Measurements from ENCODE around the gene GYPC.
"Not testable (repeated sequence)": the region's sequence is repeated elsewhere in the genome, so short reads cannot be mapped to it uniquely, and the experiment has no call there.

GYPC gene

DNA sequence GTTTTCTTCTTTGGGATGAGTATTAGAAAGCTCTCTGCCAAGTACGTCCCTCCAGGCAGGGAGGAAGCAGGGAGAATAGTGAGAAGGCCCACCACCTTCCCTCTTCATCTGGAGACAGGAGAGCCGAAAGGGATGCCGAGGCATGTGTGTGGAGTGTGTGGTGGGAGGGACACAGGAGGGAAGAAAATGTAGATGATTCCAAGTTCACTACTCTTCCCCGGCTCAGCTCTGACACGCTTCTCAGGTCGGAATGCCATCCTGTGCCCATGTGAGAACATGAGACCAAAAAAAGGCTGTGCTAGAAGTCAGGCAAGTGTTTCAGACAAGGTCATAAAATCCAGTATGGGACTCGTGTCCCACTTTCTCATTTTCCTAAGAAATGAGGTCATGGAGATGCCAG lies 47.4 kb downstream of the GYPC start:
- no peak for DNase-seq

DNA sequence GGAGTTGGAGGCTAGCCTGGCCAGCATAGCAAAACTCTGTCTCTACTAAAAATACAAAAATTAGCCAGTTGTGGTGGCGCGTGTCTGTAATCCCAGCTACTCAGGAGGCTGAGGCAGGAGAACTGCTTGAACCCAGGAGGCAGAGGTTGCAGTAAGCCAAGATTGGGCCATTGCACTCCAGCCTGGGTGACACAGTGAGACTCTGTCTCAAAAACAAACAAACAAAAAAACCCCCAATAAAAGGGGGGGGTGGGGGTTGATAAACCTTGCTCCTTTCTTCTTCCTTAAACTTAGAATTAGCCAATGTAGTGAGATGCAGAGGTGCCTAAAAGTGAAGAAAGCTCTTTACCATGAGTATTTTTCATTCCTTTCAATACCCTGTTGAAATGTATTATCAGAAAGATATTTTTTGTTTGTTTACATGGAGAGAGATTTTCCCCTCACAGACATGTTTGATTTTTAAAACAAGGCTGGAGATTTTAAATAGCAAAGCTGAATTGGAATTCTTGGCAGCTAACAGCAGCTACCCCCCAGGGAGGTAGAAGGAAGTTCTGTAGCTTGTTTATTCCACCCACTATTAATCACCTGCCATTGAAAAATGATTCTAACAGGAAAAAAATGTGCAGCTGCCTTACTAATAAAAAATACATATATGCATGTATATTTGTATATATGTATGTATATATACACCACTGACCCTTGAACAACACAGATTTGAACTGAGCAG lies 48.6 kb downstream of the GYPC start:
- no peak for DNase-seq

DNA sequence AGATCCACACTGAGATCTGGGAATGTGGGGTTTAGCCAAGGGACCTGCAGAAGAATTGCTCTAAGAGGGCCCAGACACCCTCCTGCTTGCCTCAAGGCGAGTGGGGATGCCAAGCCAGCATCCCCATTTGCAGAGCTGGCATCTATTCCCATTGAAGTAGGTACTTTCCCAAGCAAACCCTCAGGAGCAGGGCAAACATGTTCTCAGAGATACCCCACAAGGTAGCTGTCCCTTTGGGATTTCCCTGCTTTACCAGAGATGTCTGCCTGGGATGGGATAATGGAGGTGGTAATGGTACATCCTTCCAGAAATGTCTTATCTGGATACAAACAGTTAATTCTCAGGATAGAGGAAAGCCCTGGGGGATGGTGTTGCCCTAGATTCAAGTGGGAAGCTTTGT lies 51.2 kb downstream of the GYPC start:
- DNase-seq, result no peak

DNA sequence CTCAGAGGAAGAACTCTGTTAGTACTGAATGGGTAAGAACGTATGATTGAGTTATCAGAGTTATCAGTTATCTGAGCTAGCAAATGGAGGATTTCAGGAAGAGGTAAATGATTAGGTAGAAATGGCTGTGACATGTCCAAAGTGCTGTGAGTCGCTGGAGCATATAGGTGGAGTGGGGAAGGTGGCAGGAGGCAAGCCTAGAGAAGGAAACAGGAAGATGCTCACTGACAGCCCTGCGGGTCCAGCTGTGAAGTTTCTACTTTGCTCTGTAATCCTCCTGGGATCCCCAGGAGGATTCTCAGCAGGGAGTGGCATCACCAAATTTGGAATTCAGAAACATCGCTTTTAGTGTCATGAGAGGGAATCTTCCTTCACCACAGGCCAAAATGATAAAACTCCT lies 52.0 kb downstream of the GYPC start:
- DNase-seq, result no peak

DNA sequence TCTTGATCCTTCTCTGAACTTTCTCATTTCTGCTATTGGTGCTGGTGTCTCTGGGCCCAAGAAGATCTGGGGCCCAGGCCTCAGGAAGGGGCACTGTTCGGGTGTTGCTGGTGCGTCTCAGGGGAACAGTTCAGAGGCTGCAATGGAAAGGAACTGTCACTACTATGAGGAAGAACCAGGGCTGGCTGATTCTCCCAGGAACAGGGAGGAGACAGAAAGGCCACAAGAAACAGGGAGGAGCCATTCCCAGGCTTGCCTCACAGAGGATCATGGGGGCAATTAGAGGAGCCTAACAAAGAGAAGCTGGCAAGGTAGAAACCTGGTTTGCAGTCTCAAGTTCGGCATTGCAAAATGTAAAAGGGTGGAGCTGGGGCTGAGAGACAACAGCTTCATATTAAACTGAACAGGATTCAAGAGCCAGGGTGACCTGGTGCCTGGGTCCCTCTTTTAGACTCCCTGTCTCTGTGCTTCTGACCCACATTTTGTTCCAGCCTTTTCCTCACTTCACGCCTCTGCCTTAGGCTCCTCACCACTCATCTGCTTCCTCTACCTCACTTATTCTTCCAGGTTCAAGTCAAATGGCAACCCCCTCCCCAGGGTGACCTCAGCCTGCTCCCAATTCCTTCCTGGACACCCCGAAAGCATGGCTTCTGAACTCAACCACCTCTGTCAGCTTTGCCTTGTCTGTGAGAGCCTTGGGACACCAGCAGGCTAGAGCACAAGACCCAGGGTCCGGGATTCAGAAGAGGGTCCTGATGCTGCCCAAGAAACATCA lies 58.4 kb downstream of the GYPC start:
- no peak for DNase-seq

DNA sequence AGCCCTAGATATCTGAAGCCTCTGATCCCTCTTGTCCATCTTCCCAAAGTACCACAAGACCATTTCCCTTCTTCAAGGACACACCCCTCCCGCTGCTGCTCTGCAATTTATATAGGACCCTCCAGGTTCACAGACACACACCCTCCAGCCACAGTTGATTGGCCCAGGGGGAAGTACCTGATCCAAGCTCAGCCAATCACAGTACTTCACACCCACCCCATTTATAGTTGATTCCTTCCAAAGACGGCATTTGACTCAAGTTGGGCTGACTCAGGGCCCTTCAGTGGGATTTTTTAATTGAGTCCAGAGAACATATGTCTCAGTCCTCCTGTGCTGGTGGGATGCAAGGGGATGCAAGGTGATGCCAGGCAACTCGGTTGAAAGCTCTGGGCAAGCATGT lies 59.2 kb downstream of the GYPC start:
- DNase-seq, result no peak

DNA sequence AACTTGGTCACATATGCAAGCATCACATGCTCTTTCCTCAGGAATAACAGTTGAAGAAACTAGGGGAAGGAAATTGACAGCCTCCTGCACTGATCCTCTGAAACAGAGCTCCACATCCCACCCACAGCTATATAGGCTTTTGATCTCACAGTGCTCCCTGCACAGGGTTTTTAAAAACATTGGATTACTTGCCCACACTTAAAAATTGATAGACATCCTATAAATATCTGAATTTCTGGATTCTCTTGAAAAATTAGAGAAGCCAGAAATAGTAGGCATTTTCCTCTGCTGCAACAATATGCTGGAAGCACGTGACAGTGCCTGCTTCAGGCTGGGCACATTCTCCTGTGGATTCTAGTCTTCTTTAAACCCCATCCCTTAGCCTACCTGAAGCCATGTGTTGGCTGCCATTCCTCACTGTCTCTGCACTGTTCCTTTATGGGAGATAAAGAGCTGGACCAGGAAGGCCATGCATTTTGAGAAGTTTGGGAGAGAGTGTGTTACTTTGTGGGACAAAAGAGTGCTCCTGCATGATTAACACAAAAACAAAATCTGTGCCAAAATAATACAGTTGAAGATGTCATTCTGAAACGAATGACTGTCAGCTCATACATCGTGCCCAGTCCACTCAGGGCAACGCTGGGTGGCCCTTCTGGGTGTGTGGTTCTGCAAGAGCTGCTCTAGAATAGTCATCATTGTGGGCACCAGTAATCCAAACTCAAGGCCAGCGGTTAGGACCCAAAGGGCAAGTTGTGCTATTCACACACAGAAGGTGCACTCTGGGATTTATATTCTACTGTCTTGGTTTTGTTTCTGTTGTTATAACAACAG lies 59.8 kb downstream of the GYPC start:
- no peak for DNase-seq

DNA sequence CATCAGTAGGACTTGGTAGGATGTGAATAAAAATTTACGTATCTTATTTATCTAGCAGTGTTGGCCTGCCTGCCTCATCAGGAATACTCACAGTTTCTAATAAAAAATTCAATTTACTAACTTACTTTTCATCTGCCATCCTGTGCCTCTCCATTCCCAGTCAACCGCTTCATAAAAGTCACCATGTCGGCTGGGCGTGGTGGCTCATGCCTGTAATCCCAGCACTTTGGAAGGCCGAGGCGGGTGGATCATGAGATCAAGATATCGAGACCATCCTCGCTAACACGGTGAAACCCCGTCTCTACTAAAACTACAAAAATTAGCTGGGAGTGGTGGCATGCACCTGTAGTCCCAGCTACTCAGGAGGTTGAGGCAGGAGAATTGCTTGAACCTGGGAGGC lies 61.3 kb downstream of the GYPC start:
- DNase-seq, result not testable (repeated sequence)

DNA sequence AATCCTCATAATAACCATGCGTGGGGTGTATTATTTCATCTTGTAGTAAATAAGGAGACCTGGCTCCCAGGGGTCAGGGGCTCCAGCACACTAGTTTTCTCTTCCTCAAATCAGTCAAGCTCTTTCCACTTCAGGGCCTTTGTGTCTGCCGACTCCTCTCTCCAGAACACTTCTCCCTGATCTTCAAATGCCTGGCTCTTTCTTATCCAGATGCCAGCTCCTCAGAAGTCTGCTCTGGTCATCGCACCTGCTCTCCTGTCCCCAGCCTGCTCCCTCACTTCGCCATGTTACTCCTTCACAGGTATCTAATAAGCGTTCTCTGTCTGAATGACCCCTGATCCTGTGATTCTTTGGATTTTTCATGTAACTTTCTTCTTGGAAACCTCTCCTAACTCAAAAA lies 62.0 kb downstream of the GYPC start:
- no peak for DNase-seq

DNA sequence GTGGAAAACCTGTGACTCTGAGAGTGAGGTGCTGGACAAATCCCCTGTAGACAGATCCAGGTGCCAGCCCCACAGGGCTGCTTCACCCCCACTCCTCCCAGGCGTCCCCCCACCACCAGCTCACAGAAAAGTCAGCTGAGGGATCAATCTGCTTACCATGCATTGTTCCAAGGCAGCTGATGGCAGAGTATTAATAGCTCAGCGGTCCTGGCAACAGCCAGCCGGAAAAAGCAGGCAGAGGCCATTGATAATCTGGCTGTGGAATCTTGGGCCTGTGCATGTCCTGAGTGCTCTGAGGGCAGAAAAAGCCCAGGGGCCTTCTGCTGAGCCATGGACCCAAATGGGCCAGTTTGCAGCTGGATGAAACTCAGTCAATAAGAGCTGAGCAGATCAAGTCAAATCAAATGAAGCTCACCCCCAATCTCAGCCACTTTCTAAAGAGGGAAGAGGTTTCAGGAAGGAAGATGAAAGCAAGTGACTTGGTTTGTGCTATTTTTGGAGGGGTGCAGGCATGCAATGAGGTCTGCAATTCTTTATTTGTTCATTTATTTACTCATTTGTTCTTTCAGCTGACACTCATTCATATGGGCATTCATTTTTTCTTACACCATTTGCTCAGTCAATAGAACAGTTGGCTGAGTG lies 63.4 kb downstream of the GYPC start:
- DNase-seq, result no peak

DNA sequence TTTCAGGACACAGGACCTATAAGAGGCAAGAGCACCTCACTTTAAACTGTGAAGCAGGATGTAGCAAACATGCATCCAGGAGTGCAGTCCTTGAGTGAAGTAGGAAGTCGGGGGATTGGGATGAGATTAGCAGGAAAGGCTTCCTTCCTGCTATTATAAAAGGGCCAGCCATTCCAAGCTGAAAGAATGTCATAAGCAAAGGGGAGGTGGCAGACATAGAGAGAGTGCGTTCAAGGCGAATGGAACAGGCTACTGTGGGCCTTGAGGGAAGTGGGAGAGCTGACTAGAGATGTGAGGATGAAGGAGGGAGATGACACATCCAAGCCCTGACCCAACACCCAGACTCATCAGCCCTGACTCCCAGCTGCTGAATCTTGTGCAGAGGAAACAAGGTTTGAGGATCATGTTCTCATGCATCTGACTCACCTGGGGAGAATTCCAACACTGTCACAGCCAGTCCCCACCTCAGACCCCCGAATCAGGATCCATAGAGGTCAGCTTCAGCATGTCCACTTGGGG lies 63.9 kb downstream of the GYPC start:
- no peak for DNase-seq

DNA sequence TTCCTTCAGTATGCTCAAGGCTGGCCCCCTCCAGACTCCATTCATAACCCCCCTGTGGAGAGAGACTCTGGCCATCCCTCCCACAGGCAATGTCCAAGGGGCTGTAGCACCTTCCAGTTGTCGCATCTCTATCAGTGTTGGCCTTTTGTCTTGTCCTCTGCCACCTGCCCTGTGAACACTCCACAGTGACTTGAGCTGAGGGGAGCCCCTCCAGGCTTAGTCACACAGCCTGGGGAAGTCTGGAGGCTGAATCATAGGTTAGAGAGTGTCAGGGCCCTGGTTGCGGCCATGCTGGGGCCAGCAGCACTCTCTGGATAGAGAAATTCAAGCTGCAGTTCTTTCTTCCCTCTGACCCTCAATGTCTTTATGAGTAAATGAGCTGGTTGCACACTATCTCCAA lies 64.7 kb downstream of the GYPC start:
- no peak for DNase-seq

DNA sequence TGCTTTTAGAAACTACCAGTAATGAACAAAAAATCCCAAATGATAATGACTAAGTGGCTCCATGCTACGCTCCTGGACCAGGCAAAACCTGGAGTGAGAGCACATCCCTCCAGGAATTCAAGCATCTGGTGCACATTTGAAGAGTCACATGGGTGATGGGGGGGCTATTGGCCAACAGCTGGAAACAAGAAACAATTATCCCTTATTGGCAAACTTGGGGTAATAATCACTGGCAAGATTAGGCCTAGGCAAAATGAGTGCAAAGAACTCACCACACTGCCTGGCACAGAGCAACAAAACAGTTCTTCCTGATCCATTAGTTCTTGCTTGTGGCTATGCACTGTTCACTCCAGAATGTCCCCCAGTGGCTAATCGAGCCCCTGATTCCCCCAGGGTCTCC lies 66.1 kb downstream of the GYPC start:
- no peak for DNase-seq

DNA sequence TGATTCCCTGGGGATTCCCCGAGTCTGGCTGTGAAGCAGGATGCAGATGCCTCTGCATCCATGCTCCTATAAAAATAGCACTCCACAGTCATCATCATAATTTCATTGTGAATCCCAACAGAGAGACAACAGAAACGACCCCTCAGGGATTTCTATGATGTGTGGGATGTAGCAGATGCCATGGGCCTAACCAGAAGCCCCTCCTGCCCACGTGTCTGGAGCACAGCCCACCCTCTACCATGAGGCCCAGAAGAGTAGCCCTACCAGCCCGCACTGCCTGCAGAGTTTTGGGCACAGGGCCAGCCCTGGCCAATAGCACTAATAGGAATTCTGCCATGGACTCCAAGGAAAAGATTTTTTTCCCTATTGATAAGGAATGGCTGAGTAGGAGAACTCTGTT lies 66.6 kb downstream of the GYPC start:
- DNase-seq, result no peak

DNA sequence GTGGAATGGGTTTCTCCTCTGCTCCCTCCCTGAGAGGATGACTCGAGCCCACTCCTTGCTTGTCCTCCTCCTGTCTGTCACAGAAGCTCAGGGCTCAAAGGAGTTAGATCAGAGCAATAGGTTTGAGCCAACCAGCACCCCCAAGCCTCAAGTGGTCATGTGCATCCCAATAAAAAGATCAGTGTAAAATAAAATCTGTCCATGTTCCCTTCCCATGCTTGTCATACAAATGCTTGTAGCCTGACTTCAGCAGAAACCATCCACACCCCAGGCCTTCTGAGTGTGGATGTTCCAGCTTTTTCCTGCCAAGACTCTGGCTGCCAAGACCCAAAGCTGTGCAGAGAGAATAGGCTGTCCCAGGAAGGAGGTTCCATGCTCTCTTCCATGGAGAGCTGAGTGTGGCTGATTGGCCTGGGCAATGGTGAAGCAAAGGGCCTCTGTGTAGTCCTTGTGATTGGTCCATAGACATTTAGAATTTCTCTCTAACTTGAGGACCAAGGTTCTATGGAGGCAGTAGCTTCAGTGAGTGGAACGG lies 67.4 kb downstream of the GYPC start:
- DNase-seq, result no peak

DNA sequence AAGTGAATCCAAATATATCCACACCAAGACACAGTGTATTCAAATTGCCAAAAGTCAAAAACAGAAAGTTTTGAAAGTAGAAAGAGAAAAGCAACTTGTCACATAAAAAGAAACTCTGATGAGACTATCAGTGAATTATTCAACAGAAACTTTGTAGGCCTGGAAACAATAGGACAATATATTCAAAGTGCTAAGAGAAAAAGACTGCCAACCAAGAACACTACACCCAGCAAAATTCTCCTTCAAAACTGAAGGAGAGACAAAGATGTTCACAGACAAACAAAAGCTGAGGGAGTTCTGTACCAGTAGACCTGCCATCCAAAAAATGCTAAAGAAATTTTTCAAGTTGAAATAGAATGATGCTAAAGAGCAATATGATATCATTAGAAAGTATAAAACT lies 69.6 kb downstream of the GYPC start:
- no peak for DNase-seq

DNA sequence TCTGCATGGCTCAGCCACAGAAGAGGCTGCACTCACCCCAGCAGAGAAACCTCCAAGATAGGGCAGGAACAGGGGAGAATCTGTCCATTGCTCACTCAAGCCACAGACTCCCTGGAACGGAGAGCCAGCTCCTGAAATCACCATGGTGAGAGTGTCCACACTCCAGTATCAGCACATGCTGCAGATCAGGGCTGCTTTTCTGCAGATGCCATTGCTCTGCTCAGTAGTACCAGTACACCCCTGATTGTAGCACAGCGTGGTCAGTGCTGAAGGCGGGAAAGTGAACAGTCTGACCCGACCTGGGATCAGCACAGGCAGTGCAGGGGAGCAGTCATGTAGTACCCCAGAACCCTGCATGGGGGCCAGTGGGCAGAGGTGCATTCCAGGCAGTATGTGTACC lies 73.9 kb downstream of the GYPC start:
- no peak for DNase-seq

DNA sequence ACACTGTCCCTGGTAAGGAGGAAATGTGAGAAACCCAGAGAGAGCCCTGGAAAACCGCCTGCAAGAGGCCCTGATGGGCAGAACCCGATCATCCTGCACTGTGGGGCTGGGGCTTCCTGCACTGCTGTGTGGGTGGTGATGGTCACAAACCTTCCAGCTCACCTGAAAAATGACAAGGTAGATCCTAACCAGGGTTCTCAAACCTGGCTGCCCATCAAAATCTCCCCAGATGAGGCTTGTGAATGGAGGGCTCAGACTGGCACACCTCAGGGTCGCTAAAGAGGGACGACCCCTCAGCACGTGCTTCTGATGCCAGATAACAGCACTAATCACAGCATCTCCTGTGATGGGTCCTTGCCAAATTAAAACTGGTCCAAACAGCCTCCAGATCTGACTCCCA lies 74.7 kb downstream of the GYPC start:
- DNase-seq, result no peak

DNA sequence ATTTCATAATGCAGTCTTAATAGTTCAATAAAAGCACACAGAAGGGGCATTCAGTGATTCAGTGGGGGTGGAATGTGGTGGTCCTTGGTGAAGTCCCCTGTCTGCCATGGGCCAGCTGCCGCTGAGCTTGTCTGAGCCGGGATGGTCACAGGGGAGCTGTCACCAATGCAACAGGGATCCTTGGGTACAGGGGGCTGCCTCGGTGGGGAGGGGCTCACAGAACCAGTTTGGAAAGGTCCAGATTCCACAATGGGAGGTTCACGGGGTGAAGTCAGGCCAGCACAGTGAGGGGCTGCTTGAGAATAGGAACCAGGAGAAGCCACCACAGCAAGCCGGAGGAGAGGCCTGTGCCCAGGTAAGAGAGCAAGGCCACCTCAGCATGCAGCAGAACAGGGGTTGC lies 75.4 kb downstream of the GYPC start:
- DNase-seq, result no peak

DNA sequence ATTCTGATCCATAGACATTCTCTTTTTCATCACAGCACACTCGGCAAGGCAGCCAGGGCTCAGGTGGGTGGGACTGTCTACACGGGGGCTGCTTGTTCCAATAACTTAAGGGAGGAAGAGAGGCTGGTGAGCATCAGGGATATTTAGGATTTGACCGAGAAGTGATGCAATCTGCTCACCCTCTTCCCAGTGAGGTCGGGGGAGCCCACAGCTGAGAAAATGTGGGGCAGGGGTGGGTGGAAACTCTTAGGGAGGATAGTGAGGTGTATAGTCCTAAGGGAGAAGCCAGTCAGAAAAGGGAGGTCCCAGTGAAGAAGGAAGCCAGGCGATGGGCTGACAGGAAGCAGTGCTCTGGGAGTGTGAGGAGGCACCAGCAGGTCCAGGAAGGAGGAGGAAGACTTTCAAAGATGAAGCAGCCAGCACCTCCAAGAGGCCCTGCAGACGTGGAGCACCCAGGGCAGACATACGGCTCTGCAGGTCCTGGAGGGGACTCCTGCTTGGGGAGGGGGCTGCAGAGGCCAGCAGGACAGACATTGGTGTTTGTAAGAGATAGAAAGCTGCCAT lies 76.8 kb downstream of the GYPC start:
- DNase-seq, result no peak

DNA sequence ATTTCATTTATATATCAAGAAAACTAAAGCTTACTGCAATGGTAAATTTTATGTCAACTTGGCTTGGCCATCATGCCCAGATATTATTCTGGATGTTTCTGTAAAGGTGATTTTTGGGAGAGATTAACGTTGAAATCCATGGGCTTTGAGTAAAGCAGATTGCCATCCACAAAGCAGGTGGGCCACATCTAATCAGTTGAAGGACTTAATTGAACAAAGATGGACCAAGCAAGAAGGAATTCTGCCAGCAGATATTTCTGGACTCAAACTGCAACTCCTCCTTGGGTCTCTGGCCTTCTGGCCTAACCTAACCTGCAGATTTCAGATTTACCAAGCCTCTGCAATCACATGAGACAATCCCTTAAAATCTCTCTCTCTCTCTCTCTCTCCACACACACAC lies 77.8 kb downstream of the GYPC start:
- no peak for DNase-seq

DNA sequence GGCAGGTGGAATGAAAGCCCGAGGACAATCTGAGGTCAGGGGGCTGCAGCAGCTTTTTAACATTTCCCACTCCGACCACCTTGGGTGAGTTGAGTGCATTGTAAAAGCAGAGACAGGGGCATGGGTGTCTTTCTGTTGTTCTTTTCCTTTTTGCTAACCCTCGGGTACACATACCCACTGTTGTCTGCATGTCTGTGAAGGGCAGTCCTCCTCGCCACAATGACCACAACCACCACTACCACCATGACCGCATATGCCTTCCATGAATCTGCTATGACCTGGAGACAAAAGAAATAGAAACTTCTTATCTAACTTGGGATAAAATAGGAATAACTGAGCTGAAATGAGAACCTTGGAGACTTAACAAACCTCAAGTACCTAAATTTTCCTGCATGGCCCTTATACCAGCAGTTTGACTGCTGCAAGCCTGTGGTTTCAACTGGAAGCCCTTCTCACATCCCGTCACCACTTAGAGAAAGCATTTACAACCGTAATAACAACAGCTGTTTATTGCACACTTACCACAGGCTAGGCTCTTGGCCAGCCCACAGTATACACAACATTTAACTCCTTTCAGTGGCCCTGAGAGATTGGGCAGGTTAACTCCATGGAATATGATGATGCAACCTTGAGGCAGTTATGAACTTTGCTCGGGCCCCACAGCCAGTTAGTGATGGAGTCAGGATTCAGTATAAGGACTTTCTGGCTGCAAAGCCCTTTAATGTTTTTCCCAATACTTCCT lies 80.3 kb downstream of the GYPC start:
- DNase-seq, result no peak

All from NCI-H1930 (cell line).